SKM-1 treated with dmso at 0.1 percent for 144 hours (cell line): ENCODE data around the gene CCDC39.
"Not testable (repeated sequence)": the region's sequence is repeated elsewhere in the genome, so short reads cannot be mapped to it uniquely, and the experiment has no call there.

Source experiments
- DNase-seq: peaks from one replicate; lab custom pipeline; 2025; ENCODE audit not compliant: unreplicated experiment; lab: John Stamatoyannopoulos, UW

Gene CCDC39

DNA sequence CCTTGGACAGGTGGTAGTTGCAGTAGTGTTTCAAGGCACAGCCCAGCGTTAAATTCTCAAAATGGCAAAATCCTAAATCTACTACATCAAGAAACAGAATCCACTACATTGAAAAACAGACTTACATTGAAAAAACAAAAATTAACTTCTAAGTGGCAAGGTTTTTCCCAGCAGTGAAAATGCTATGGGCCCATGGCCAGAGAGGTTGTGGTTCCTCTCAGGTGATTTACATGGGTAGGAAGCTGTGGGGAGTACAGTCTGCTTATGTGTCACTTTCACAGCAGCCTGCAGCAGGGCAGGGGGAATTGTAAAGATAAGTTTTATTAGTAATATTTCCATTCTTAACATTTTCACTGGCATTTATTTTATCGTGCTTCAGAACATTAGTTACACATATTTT, 52.4 kb downstream of the CCDC39 start:
- no peak for DNase-seq

DNA sequence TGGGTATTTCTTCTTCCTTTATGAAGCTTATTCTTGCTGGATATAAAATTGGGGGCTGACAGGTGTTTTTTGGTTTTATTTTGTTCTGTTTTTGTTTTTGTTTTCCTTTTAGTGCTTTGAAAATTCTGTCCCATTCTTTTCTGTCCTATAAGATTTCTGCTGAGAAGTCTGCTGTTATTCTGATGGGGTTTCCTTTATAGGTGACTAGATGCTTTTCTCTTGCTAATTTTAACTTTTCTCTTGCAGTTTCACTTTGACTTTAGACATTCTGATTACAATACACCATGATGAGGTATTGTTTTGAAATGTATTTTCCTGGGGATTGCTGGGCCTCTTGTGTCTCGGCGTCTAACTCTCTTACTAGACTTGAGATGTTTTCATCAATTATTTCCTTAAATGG, 54.6 kb downstream of the CCDC39 start:
- DNase-seq: no peak

DNA sequence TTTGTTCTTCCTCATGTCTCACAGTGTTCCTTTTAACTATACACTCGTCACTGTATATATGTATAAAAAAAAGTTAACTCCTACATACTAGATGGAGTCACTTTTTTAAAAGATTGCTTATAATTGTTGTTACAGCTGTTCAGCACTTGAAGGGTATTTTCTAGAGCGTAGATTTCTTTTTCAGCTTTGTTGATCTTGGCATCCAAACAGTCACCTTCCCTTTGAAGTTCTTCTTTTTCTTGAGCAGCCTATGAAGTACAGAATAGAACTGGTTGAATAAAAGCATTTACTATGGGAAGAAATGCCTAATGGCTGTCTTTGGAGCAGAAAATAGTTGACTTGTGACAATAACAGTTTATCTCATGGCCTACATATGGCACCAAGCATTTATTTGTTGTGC, 59.6 kb downstream of the CCDC39 start:
- DNase-seq: no peak

DNA sequence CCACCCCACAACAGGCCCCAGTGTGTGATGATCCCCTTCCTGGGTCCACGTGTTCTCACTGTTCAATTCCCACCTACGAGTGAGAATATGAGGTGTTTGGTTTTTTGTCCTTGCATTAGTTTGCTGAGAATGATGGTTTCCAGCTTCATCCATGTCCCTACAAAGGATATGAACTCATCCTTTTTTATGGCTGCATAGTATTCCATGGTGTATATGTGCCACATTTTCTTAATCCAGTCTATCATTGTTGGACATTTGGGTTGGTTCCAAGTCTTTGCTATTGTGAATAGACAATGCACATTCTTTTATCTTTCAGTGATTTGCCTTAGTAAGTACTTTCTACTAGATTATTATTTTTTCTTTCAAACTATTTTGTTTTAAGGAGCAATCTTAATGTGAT, 60.7 kb downstream of the CCDC39 start:
- not testable (repeated sequence) for DNase-seq

DNA sequence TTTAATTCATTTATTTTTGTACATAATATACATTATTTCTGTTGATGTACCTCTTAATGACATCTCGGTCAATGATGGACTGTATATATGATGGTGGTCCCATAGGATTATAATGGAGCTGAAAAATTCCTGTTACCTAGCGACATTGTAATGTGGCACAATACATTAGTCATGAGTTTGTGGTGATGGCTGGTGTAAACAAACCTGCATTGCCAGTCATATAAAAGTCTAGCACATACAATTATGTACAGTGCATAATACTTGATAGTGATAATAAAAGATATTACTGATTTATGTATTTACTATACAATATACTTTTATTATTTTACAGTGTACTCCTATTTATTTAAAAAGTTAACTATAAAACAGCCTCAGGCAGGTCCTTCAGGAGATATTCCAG, 62.2 kb downstream of the CCDC39 start:
- no peak for DNase-seq

DNA sequence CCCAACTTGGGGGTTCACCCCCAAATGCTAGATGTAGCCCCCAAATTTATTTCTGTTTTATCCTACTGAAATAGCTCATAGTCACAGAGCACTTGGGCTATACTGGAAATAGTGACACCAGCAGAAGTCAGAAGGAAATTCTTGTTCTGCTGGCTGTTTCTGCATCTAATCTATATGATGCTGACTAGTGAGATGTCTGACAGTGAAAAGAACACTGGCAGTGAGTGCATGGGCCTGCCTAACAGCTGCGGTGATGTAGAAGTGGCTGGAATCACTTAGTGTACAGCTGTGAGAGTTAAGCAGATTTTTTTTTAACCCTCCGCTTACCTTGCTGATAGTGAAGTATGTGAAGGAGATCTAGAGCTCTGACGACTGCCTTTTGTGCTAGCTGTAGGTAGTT, 63.3 kb downstream of the CCDC39 start:
- DNase-seq: no peak

DNA sequence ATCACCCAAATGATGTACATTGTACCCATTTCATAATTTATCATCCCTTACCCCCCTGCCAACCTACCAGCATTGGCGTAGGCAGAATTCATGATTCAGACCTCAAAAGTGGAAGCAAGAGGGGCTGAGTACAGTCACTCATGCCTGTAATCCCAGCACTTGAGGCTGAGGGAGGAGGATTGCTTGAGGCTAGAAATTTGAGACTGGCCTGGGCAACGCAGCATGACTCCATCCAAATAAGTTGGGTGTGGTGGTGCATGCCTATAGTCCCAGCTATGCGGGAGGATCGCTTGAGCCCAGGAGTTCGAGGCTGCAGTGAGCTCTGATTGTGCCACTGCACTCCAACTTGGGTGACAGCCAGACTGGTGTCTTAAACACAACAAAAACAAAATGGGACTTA, 66.9 kb downstream of the CCDC39 start:
- no peak for DNase-seq

DNA sequence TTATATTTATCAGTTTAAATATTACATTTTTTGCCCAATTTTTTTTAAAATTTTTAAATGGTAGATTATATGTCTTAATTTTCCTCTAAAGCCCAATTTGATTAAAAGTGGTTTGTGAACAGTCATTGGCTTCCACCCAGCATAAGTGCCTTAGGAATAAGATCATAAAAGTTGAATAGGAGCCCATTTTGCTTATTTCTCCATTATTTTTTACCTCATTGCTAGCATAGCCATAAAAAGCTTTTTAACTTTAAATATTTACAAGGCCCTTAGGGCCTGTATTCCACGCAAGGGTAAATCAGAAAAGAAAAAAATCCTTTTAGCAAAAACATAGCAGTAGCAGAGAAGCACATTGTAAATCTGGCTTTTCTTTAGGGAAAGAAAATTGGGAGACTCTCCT, 68.3 kb downstream of the CCDC39 start:
- no peak for DNase-seq

DNA sequence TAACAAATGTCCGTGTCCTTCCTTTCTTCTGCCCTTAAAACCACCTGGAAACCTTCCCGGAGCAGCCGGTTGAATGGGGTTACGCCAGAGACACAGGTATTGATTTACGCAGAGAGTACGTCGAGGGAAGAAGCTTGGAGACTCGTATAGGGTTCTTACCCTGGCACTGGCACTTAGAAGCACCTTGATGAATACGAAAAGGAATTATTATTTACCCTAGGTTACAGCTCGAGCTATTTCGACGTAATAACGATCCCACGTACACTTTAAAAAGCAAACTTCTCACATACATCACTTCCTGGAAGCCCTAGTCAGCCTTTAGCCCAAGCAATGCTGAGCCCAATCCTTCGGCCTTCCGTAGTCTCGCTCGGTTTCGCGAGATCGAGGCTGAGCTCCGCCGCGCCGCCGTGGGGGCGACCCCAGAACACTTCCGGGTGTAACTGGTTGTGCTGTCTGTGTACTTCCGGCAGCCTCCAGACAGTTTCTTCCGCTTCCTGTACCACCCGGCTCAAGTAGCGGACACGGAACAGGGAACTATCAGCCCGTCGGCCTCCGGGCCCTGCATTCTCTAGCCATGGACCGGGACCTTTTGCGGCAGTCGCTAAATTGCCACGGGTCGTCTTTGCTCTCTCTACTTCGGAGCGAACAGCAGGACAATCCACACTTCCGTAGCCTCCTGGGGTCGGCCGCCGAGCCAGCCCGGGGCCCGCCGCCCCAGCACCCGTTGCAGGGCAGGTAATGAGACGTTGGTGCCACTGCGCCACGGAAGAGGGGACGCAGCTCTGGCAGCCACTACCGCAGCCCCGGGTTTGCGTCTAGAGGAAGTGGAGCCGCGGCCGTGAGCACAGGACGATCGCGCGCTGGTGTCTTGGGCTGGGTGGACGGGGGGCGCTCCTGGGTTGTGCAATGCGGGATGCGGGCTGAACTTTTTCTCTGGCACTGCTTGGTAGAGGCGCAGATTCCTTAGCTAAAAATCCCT, 77.3 kb downstream of the CCDC39 start, which contains the start of gene TTC14:
Gene TTC14 (plus strand): TSS at position 476 of the 979 bp plus-strand sequence. CDS start 99 bp downstream, at position 575.
- peak; percentile 96 for DNase-seq

DNA sequence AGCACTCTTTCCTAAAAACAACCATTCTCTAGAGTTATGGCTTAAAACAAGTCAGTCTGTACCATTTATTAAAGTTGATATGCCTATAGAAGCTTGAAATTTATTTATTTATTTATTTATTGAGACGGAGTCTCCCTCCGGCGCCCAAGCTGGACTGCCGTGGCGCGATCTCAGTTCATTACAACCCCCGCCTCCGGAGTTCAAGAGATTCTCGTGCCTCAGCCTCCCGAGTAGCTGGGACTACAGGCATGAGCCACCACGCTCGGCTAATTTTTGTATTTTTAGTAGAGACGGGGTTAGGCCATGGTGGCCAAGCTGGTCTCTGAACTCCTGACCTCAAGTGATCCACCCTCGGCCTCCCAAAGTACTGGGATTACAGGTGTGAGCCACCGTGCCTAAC, 78.8 kb downstream of the CCDC39 start:
- DNase-seq: no peak

DNA sequence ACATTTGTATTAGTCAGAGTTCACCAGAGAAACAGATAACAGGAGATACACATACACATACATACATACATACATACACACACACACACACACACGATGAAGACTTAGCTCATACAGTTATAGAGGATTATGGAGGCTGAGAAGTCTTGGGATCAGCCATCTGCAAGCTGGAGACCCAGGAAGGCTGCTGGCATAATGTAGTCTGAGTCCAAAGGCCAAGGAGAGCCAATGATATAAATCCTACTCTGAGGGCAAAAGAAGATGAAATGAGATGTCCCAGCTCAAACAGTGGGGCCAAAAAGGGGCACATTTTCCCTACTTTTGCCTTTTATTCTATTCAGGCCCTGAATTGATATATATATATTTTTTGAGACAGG, 83.7 kb downstream of the CCDC39 start:
- DNase-seq: no peak

DNA sequence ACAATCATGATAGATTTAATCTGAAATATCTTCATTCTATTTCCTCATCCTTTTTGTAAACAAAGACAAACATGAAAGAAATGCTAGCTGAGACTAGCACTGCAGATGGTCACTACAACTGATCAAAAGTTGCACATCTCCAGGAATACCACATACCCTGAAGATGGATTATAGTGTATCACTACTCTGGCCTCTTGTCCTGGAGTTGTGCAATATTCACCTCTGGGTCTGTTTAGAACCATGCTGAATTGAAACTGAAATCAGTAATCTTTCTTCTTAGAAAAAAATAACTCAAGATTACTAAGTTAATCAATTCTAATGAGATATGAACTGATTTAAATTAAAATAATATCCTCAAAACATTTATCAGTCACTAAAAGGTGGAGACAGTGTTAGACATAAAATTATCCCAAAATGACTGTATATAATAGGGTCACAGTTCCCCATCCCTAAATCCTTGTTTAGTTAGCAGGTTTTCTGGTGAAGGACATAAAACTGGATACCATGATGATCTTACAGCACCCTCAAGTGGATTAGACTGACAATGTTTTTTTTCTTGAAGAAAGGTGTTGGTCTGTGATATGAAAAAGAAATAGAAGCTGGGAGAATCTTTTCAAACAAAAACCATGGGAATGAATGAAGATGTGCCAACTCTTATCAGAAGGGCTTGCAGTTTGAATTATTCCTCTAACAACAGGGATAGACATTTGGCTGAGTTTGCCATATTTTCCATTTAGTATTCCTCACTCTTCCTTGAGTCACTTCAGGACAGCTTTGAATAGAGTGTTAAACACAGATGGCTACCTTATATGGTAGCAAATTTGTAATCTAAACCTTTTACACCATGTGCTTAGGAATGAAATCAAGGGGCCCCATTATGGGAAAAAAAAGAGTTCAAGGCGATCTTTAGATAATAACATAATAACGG, 84.4 kb downstream of the CCDC39 start:
- peak; percentile 37 for DNase-seq

DNA sequence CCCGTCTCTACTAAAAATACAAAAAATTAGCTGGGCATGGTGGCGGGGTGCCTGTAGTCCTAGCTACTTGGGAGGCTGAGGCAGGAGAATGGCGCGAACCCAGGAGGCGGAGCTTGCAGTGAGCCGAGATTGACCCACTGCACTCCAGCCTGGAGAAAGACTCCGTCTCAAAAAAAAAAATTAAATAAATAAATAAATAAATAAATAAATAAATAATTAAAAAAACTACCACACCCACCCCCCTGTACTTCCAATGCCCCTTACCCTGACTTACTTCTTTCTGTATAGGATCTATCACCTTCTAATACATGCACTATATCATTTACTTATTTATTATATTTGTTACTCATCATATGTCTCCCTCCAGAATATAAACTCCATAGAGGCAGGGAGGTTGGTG, 85.7 kb downstream of the CCDC39 start:
- not testable (repeated sequence) for DNase-seq

DNA sequence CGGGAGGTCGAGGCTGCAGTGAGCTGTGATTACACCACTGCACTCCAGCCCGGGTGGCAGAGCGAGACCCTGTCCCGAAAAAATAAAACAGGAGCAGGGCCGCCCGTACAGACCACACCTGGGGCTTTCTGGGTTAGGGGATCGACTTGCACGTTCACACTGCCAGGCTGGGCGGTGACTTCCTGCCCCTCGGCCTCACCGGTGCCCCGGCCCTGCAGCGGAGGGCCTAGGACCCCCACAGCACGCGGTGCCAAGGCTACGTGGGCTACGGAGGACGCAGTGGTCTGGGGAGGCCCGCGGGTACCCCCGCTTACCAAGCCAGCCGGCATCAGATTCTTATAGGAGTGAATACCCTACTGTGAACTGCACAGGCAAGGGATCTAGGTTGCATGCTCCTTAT, 88.9 kb downstream of the CCDC39 start:
- DNase-seq: no peak

DNA sequence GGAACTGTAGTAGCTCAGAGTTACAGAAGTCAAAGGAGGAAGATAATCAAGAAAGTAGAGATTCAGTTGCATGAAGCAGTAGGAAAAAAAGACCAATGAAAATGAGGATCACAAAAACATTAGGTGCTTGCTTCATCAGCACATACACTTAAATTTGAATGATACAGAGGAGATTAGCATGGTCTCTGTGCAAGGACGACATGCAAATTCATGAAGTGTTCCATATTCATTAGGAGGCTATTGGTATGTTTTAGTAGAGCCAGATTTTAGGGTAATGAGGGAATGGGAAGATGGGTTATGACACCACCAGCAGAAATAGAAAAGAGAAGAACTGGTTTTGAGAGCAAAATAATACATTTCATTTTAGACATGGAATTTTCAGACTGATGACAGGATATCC, 98.4 kb downstream of the CCDC39 start:
- DNase-seq: no peak

DNA sequence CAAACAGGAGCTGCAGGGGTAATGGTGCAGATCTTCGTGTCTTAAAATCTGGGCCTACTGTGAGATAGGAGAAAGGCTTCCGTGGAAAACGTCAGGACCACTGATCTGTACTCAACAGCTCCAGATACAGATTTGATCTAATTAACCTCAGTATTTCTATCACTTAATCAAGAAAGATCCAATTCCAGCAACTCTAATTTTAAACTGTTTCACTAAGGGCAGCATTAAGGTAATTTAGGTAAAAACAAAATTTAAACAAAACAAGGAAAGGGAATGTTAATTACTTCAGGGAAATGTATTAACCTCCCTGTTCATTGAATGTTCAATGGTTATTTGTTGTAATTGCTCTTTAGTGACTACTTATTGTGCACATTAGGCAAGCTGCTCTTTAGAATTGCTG, 103.7 kb downstream of the CCDC39 start:
- no peak for DNase-seq

DNA sequence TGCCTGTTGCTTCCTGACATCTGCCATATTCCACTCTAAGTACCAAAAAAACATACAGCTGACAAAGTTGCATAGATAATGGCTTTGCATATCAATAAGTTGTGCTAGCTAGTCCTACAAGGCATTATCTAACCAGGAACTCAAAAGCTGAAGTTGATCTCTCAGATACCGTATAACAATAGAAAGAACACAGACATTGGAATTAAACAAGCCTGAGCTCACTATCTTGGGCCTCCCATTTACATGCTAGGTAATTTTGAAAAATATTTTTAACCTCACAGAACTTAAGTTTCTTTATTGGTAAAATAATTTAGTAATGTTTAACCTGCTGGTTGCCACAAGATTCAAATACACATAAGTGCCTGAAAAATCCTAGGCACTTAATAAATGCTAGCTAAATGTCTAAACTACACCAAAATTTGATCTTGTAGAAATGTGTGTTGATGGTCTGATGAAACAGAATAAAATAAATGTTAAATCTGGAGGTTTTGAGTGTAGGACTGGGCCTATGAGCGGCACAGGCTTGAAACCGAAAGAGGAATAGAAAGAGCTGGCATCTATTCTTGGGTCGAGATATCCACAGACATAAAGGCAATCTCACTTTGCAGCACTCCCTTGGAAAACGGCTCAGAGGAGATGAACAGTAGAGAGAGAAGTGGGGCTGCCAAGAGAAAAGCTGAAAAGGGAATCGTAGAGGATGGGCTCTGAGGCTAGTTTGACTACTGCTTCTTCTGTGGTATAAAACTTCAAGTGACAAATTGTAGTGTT, 107.3 kb downstream of the CCDC39 start:
- no peak for DNase-seq

DNA sequence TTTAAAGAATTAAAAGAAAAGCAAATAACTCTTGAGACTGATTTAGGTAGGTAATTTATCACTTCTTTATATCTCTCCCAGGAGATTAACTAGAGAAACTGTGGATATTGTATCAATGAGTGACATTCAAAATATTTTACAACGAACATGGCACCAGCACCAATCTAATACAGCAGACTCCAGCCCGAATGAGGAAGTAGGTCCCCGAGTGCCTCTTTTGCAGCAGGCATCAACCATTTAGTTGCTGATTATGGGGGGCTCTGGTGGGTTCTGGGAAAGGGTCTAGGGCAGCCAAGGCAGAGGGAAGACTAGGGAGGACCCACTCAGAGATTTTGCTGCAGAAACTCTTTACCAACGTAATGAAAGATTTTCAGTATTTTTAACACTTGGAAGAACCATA, 109.1 kb downstream of the CCDC39 start:
- no peak for DNase-seq

DNA sequence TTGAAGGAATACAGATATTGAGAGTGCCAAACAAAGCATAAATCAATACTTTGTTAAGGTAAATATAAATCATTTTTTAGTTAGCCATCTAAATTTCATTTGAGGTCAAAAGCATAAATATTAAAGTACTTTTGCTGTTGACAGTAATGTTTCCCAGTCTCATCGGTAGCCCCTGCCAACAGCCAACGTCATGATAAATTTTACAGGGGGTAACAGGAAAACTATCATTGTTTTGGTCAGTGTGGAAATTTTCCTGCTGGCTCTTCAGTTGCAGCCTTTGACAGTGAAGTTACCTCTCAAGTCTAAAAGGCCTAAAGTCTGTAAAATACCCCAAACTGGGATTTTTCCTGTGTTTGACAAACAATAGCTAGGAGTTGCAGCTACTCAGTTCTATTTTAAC, 114.6 kb downstream of the CCDC39 start:
- DNase-seq: no peak
